T follicular helper cell (primary cell): Measurements from ENCODE around the gene GPR31.
"Not testable (repeated sequence)": the region's sequence is repeated elsewhere in the genome, so short reads cannot be mapped to it uniquely, and the experiment has no call there.

Experiments used
- DNase-seq: peaks from one replicate; pipeline ENCODE4 v3.0.0-alpha.2; 2020; ENCODE audit warnings: low read depth
- total RNA-seq, 2 experiments: gene quantifications; one replicate each; lab custom pipeline; 2026; lab: John Stamatoyannopoulos, UW

GPR31 gene
- 0 reads per million in 2 experiments for total RNA-seq

GRCh38 chr6:167157863-167158262 lies at the start of gene GPR31:
TSS of gene GPR31 (minus strand) at chr6:167157980. CDS start at chr6:167157831, 149 bp downstream.
- no peak for DNase-seq

- DNase-seq: no peak
Observed at GRCh38 chr6:167207527-167207926, 49.7 kb upstream of the GPR31 start.

- not testable (repeated sequence) for DNase-seq
Observed at GRCh38 chr6:167205316-167205715, 47.5 kb upstream of the GPR31 start.

- not testable (repeated sequence) for DNase-seq
Observed at GRCh38 chr6:167204059-167204348, 46.2 kb upstream of the GPR31 start.

GRCh38 chr6:167203261-167204058 lies 45.7 kb upstream of the GPR31 start:
- DNase-seq: not testable (repeated sequence)

- not testable (repeated sequence) for DNase-seq
Observed at GRCh38 chr6:167202613-167203012, 44.8 kb upstream of the GPR31 start.

- DNase-seq: no peak
Observed at GRCh38 chr6:167200806-167201205, 43.0 kb upstream of the GPR31 start.

GRCh38 chr6:167195941-167196610 lies 38.3 kb upstream of the GPR31 start:
- not testable (repeated sequence) for DNase-seq

- not testable (repeated sequence) for DNase-seq
Observed at GRCh38 chr6:167193515-167194125, 35.8 kb upstream of the GPR31 start.

- not testable (repeated sequence) for DNase-seq
Observed at GRCh38 chr6:167191043-167191583, 33.3 kb upstream of the GPR31 start.

- DNase-seq: not testable (repeated sequence)
Observed at GRCh38 chr6:167187275-167187674, 29.5 kb upstream of the GPR31 start.

- not testable (repeated sequence) for DNase-seq
Observed at GRCh38 chr6:167185101-167185500, 27.3 kb upstream of the GPR31 start.

- DNase-seq: not testable (repeated sequence)
Observed at GRCh38 chr6:167182913-167183314, 25.1 kb upstream of the GPR31 start.

GRCh38 chr6:167181351-167181750 lies 23.6 kb upstream of the GPR31 start:
- DNase-seq: not testable (repeated sequence)

GRCh38 chr6:167180086-167180485 lies 22.3 kb upstream of the GPR31 start:
- DNase-seq: not testable (repeated sequence)

- not testable (repeated sequence) for DNase-seq
Observed at GRCh38 chr6:167178896-167179655, 21.3 kb upstream of the GPR31 start.

- not testable (repeated sequence) for DNase-seq
Observed at GRCh38 chr6:167177271-167177670, 19.5 kb upstream of the GPR31 start.

- DNase-seq: not testable (repeated sequence)
Observed at GRCh38 chr6:167172011-167172410, 14.2 kb upstream of the GPR31 start.

GRCh38 chr6:167171300-167171699 lies 13.5 kb upstream of the GPR31 start:
- DNase-seq: not testable (repeated sequence)

GRCh38 chr6:167169867-167170266 lies 12.1 kb upstream of the GPR31 start:
- DNase-seq: not testable (repeated sequence)

GRCh38 chr6:167168296-167168695 lies 10.5 kb upstream of the GPR31 start:
- not testable (repeated sequence) for DNase-seq

- not testable (repeated sequence) for DNase-seq
Observed at GRCh38 chr6:167167699-167168098, 9.9 kb upstream of the GPR31 start.
